ENCODE measurements around the gene CDCA3.

Gene CDCA3

DNA sequence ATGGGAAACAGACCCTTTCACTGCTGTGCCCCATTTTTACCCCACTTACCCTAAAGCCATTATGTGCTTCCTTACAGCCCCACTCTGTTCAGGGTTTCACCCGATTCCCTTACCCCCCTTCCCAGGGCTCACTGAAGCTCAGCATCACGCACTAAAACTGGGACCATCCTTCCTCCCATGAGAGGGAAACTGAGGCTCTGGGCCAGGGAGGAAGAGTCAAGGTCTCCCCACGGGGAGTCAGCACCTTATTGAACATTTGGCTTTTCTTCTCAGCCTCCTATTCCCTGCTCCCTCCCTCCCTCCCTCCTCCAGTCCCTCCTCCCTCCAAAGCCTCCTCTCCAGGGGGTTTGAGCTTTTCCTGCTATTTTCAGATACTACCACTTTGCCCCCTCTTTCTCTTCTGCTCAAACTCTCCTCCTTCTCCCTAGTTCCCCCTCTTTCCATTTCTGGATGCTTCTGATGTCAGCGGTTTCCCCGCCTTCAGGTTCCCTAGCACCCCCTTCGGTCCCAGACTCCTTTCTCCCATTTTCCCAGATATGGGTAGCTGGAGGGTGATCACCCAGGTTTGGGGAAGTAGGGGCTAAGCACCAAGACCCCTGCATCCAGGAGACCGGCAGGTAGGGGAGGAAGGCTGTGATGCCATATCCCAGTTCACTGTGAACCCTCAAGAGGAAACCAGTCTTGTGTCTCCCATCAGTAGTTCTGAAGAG, 28.5 kb downstream of the CDCA3 start:
- Histone ChIP-seq H2BK5ac (ENCODE audit: low read length) (peak overlapping the region; percentile 92), H4K91ac (ENCODE audit: low read depth, low read length, poor library complexity) (no peak overlapping the region), H2AFZ (ENCODE audit: low read length) (no peak overlapping the region), H2BK12ac (ENCODE audit: low read length) (no peak overlapping the region), H3K18ac (ENCODE audit: low read length) (peak overlapping the region; percentile 94), H3K9me3 (replicated peaks in 1 of 2; ENCODE audit: control insufficient read depth in 2 of 2, insufficient read depth in 1 of 2, low read depth in 1 of 2, low read length in 2 of 2) (peaks cover 0 to 7% of the 10 kb centered on the region in 2 donors), H3K79me1 (ENCODE audit: low read depth, low read length) (peaks cover 11% of the 10 kb centered on the region), H3K4me3 (ENCODE audit: low read length in 2 of 2) (peak overlapping the region; percentile 62 to 77), H3K4ac (ENCODE audit: low read length) (no peak overlapping the region), H2AK5ac (ENCODE audit: low read depth, low read length) (peak overlapping the region; percentile 95), H3K9ac (ENCODE audit: low read depth, low read length, poor library complexity) (peak overlapping the region; percentile 91), H2BK15ac (ENCODE audit: low read length) (peak overlapping the region; percentile 23), H3K4me1 (ENCODE audit: control insufficient read depth in 2 of 2, insufficient read depth in 1 of 2, low read depth in 1 of 2, low read length in 2 of 2) (peaks cover 45 to 62% of the 10 kb centered on the region in 2 donors), H3K27me3 (ENCODE audit: control insufficient read depth in 3 of 3, insufficient read depth in 3 of 3, low read depth in 1 of 3, low read length in 3 of 3) (no peaks in the 10 kb centered on the region), H3K36me3 (replicated peaks in 1 of 2; ENCODE audit: control insufficient read depth in 2 of 2, insufficient read depth in 2 of 2, low read length in 2 of 2) (peaks cover 0 to 5% of the 10 kb centered on the region in 2 donors), H3K14ac (ENCODE audit: low read length) (peak overlapping the region; percentile 12), H4K8ac (ENCODE audit: low read depth, low read length) (no peak overlapping the region), H2BK120ac (ENCODE audit: low read depth, low read length) (peak overlapping the region; percentile 77), H3K23ac (ENCODE audit: low read depth, low read length, poor library complexity) (no peak overlapping the region), H3K27ac (replicated peaks; ENCODE audit: low read length) (peak overlapping the region; percentile 38), H3K4me2 (ENCODE audit: insufficient read depth, low read length, poor library complexity, severe bottlenecking) (peak overlapping the region; percentile 77)
- no CpG with 5 or more reads among the region's 7 CpGs for WGBS, 2 donors (ENCODE audit: extremely low coverage in 2 of 2, insufficient read length in 2 of 2, insufficient replicate concordance in 1 of 2)
- DNase-seq (ENCODE audit: low spot score) = no peak

DNA sequence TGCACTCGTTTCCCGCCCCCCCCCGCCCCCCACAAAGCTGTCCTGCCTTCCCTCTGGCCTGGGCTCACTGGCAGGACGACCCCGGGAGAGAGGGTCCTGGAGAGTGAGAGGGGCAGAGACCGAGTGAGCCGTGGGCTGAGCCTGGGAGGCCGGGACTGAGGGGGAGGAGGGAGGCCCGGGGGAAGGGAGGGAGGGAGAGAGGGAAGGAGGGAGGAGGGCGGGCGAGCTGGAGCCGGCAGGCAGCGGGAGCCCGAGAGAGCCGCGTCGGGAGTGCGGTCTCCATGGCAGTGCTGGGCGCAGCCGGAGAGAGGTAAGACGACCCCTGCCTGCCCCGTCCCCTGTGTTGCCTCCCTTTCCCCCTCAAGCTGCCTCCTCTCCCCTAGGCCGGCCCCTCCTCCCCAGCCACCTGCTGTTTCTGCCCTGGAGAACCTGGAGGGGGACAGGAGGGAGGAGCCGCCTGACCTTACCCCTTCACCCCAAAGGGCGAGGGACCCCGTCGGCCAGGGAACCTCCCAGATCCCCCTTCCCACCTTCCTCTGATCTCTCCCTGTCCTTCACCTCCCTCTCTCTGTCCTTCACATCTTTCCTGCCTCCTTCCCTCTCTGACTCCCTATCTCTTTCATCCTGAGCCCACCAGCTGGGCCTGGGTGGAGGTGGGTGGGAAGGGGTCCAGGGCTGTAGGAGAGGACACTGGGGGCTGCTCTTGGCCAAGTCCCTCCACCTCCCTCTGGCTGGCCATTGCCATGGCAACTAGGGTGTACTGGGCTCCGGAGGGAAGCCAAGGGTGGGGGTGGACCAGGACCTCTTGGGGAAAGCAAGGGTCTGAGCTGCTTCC, 29.3 kb downstream of the CDCA3 start, which contains the start of gene GPR162:
Gene GPR162 (plus strand): TSS at position 231 of the 835 bp plus-strand sequence. CDS start 2,078 bp downstream, outside the sequence.
- peak; percentile 70 for DNase-seq (ENCODE audit: low spot score)
- H4K8ac ChIP-seq (ENCODE audit: low read depth, low read length) = no peak within 1 kb of the TSS
- no peak within 1 kb of the TSS for H3K4ac ChIP-seq (ENCODE audit: low read length)
- peak within 1 kb of the TSS; percentile 12 for H3K14ac ChIP-seq (ENCODE audit: low read length)
- H3K4me3 ChIP-seq (ENCODE audit: low read length in 2 of 2) = peak within 1 kb of the TSS; percentile 62 to 77
- H3K9me3 ChIP-seq (replicated peaks in 1 of 2; ENCODE audit: control insufficient read depth in 2 of 2, insufficient read depth in 1 of 2, low read depth in 1 of 2, low read length in 2 of 2) = peaks cover 0 to 7% of the 10 kb centered on the region in 2 donors
- peak within 1 kb of the TSS; percentile 81 for H3K27ac ChIP-seq (replicated peaks; ENCODE audit: low read length)
- peak within 1 kb of the TSS; percentile 70 for H2AFZ ChIP-seq (ENCODE audit: low read length)
- no CpG with 5 or more reads among the region's 28 CpGs for WGBS, 2 donors (ENCODE audit: extremely low coverage in 2 of 2, insufficient read length in 2 of 2, insufficient replicate concordance in 1 of 2)
- H2BK5ac ChIP-seq (ENCODE audit: low read length) = peak within 1 kb of the TSS; percentile 92
- peak within 1 kb of the TSS; percentile 23 for H2BK15ac ChIP-seq (ENCODE audit: low read length)
- peak within 1 kb of the TSS; percentile 95 for H2AK5ac ChIP-seq (ENCODE audit: low read depth, low read length)
- no peak within 1 kb of the TSS for H3K23ac ChIP-seq (ENCODE audit: low read depth, low read length, poor library complexity)
- no peak within 1 kb of the TSS for H4K91ac ChIP-seq (ENCODE audit: low read depth, low read length, poor library complexity)
- H2BK120ac ChIP-seq (ENCODE audit: low read depth, low read length) = peak within 1 kb of the TSS; percentile 77
- peaks cover 0 to 5% of the 10 kb centered on the region in 2 donors for H3K36me3 ChIP-seq (replicated peaks in 1 of 2; ENCODE audit: control insufficient read depth in 2 of 2, insufficient read depth in 2 of 2, low read length in 2 of 2)
- peaks cover 40 to 57% of the 10 kb centered on the region in 2 donors for H3K4me1 ChIP-seq (ENCODE audit: control insufficient read depth in 2 of 2, insufficient read depth in 1 of 2, low read depth in 1 of 2, low read length in 2 of 2)
- peak within 1 kb of the TSS; percentile 70 for H2BK12ac ChIP-seq (ENCODE audit: low read length)
- H3K79me1 ChIP-seq (ENCODE audit: low read depth, low read length) = peaks cover 8% of the 10 kb centered on the region
- peak within 1 kb of the TSS; percentile 94 for H3K18ac ChIP-seq (ENCODE audit: low read length)
- H3K4me2 ChIP-seq (ENCODE audit: insufficient read depth, low read length, poor library complexity, severe bottlenecking) = peak within 1 kb of the TSS; percentile 77
- H3K9ac ChIP-seq (ENCODE audit: low read depth, low read length, poor library complexity) = peak within 1 kb of the TSS; percentile 91
- no peaks in the 10 kb centered on the region for H3K27me3 ChIP-seq (ENCODE audit: control insufficient read depth in 3 of 3, insufficient read depth in 3 of 3, low read depth in 1 of 3, low read length in 3 of 3)

DNA sequence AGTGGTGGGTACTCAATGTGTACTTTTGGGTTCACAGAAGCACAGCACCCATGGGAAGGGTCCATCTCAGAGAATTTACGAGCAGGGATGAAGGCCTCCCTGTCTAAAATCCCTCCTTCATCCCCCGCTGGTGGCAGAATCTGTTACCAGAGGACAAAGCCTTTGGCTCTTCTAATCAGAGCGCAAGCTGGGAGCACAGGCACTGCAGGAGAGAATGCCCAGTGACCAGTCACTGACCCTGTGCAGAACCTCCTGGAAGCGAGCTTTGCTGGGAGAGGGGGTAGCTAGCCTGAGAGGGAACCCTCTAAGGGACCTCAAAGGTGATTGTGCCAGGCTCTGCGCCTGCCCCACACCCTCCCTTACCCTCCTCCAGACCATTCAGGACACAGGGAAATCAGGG, 30.9 kb downstream of the CDCA3 start:
- H3K27me3 ChIP-seq (ENCODE audit: control insufficient read depth in 3 of 3, insufficient read depth in 3 of 3, low read depth in 1 of 3, low read length in 3 of 3) = no peaks in the 10 kb centered on the region
- no peak overlapping the region for H2AFZ ChIP-seq (ENCODE audit: low read length)
- H3K18ac ChIP-seq (ENCODE audit: low read length) = peak overlapping the region; percentile 32
- no peak overlapping the region for H3K14ac ChIP-seq (ENCODE audit: low read length)
- peak overlapping the region in 1 of 2 donors; percentile 62 for H3K4me3 ChIP-seq (ENCODE audit: low read length in 2 of 2)
- no peak overlapping the region for H3K4me2 ChIP-seq (ENCODE audit: insufficient read depth, low read length, poor library complexity, severe bottlenecking)
- H3K36me3 ChIP-seq (replicated peaks in 1 of 2; ENCODE audit: control insufficient read depth in 2 of 2, insufficient read depth in 2 of 2, low read length in 2 of 2) = peaks cover 0 to 5% of the 10 kb centered on the region in 2 donors
- no peak for DNase-seq (ENCODE audit: low spot score)
- WGBS, 2 donors (ENCODE audit: extremely low coverage in 2 of 2, insufficient read length in 2 of 2, insufficient replicate concordance in 1 of 2) = no CpG with 5 or more reads among the region's 5 CpGs
- no peak overlapping the region for H3K9ac ChIP-seq (ENCODE audit: low read depth, low read length, poor library complexity)
- no peak overlapping the region for H2BK5ac ChIP-seq (ENCODE audit: low read length)
- H3K79me1 ChIP-seq (ENCODE audit: low read depth, low read length) = peaks cover 6% of the 10 kb centered on the region
- peak overlapping the region; percentile 81 for H3K27ac ChIP-seq (replicated peaks; ENCODE audit: low read length)
- no peak overlapping the region for H3K23ac ChIP-seq (ENCODE audit: low read depth, low read length, poor library complexity)
- H2BK120ac ChIP-seq (ENCODE audit: low read depth, low read length) = no peak overlapping the region
- no peak overlapping the region for H4K91ac ChIP-seq (ENCODE audit: low read depth, low read length, poor library complexity)
- no peak overlapping the region for H2BK15ac ChIP-seq (ENCODE audit: low read length)
- H3K4ac ChIP-seq (ENCODE audit: low read length) = no peak overlapping the region
- no peak overlapping the region for H2AK5ac ChIP-seq (ENCODE audit: low read depth, low read length)
- peaks cover 0 to 7% of the 10 kb centered on the region in 2 donors for H3K9me3 ChIP-seq (replicated peaks in 1 of 2; ENCODE audit: control insufficient read depth in 2 of 2, insufficient read depth in 1 of 2, low read depth in 1 of 2, low read length in 2 of 2)
- no peak overlapping the region for H2BK12ac ChIP-seq (ENCODE audit: low read length)
- peaks cover 40 to 54% of the 10 kb centered on the region in 2 donors for H3K4me1 ChIP-seq (ENCODE audit: control insufficient read depth in 2 of 2, insufficient read depth in 1 of 2, low read depth in 1 of 2, low read length in 2 of 2)
- no peak overlapping the region for H4K8ac ChIP-seq (ENCODE audit: low read depth, low read length)

All from neuronal stem cell (in vitro differentiated cells).